SHP77 treated with DMSO at 0.1 percent for 48 hours (cell line): ENCODE data around the gene POU6F1.
"Not testable (repeated sequence)": the region's sequence is repeated elsewhere in the genome, so short reads cannot be mapped to it uniquely, and the experiment has no call there.

Experiments used
- DNase-seq: peaks from one replicate; lab custom pipeline; 2025; lab: John Stamatoyannopoulos, UW

POU6F1 gene, protein sequence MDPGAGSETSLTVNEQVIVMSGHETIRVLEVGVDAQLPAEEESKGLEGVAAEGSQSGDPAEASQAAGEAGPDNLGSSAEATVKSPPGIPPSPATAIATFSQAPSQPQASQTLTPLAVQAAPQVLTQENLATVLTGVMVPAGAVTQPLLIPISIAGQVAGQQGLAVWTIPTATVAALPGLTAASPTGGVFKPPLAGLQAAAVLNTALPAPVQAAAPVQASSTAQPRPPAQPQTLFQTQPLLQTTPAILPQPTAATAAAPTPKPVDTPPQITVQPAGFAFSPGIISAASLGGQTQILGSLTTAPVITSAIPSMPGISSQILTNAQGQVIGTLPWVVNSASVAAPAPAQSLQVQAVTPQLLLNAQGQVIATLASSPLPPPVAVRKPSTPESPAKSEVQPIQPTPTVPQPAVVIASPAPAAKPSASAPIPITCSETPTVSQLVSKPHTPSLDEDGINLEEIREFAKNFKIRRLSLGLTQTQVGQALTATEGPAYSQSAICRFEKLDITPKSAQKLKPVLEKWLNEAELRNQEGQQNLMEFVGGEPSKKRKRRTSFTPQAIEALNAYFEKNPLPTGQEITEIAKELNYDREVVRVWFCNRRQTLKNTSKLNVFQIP

GRCh38 chr12:51217968-51218606 is at the start of gene POU6F1:
Gene POU6F1 (minus strand): TSS chr12:51218062. CDS start chr12:51206836, 11,226 bp downstream.
- DNase-seq: peak; percentile 12

GRCh38 chr12:51265024-51265423 is 47.2 kb upstream of the POU6F1 start:
- no peak for DNase-seq

GRCh38 chr12:51264297-51264696 is 46.4 kb upstream of the POU6F1 start:
- DNase-seq: no peak

- no peak for DNase-seq
Observed at GRCh38 chr12:51263341-51263740, 45.5 kb upstream of the POU6F1 start.

DNA sequence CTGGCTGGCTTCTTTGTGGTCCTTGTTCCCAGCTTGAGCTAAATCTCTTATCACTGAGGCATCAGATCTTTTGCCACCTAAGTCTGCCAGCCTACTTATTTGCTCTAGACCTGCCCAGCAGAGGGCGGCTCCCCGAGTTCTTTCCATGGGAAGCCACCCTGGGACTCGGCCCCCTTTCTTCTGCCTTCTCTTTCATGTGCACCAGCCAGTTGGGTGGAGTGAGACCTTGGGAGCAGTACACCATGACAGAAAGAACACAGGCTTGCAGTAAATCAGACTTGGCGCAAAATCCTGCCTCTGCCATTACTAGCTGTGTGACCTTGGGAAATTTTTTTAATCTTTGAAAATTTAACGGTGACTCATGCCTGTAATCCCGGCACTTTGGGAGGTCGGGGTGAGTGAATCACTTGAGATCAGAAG is 44.9 kb upstream of the POU6F1 start:
- no peak for DNase-seq

DNA sequence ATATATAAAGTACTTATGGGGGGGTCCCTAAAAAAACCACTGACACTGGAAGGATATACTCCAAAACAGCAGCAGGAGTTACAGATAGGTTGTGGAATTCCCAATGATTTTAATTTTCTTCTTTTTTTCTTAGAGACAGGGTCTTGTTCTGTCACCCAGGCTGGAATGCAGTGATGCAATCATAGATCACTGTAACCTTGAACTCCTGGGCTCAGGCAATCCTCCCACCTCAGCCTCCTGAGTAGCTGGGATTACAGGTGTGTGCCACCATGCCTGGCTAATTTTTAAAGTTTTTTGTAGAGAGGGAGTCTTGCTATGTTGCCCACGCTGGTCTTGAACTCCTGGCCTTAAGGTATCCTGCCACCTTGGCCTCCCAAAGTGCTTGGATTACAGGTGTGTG is 41.7 kb upstream of the POU6F1 start:
- not testable (repeated sequence) for DNase-seq

DNA sequence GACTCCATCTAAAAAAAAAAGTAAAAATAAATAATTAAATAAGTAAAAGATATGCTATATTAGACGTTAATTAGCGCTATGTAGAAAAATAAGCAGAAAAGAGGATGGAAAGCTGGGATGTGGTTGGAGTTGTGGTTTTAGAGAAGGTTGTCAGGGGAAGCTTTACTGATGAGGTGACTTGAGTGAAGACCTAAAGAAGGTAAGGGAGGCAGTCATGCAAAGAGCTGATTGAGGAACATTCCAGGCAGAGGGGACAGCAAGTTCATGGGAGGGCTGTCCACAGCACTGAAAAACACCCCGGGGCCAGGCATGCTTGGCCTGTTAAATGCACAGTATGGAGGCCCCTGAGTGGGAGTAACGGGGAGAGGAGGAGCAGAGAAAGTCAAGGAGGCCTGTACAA is 36.7 kb upstream of the POU6F1 start:
- DNase-seq: no peak

DNA sequence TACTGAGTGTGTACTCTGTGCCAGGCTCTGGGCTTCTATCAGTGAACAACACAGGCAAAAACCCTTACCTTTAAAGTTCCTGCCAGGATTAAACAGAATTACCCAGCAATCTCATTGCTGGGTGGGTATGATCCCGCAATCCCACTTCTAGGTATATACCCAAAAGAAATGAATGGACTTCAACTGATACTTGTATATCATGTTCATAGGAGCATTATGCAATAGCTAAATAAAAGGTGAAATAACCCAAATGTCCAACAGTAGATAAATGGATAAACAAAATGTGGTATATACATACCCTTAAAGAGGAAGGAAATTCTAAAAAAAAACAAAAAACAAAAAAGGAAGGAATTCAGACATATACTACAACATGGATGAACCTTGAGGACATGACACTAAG is 35.4 kb upstream of the POU6F1 start:
- no peak for DNase-seq

DNA sequence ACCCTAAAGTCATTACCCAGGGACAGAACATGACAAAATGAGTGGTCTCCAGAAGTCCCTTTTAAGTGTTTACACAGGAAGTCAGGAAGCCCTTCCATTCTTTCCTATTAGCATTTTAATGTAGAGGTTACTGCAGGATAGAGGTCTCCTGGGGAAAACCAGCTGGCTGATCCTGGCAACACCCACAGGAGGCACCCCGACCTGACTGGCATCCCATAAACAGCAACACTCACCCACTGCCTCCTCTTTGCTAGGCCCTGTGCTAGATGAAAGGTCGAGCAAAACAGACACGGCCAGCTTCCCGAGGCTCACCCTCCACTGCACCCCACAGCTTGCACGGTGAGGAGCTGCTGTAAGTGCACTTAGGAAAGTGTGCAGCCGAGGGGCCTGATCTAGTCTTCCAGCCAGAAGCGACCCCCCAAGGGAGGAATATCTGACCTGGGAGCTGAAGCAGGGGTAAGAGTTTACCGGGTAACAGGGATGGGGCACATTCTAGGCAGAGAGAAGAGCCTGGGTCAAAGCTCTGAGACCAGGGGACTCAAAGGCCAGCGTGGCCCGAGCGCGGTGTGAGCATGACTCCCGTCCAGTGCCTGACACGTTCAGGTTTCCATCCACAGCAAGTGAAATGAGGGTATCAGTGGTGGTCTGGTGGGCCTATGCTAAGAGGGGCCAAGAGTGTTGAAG is 29.8 kb upstream of the POU6F1 start:
- no peak for DNase-seq

DNA sequence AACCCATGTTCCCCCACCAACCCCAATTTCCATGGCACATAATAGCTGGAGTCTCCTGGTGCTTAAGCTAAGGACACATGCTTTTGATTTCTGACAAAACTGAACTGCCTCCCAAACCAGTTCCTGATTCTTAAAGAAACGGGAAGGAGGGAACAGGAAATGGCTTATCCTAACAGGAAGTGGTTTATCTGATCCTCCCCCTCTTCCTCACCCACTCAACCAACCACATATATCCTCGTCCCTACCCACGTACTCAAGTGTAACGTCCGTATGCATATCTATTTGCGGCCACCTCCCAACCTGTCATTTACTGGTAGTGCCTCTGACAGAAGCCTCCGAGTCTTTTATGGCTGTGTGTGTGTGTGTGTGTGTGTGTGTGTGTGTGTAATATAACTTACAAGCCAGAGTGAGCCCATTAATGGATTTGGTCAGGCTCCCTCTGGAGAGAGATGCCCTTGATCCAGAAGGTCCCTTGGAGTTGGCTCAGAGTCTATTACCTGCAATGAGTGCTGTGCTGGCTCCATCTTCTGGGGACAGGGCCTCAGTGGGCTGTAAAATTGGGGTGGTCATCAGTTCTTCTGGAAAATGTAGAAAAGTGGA is 28.5 kb upstream of the POU6F1 start:
- no peak for DNase-seq

GRCh38 chr12:51245476-51246253 is 27.8 kb upstream of the POU6F1 start:
- no peak for DNase-seq

DNA sequence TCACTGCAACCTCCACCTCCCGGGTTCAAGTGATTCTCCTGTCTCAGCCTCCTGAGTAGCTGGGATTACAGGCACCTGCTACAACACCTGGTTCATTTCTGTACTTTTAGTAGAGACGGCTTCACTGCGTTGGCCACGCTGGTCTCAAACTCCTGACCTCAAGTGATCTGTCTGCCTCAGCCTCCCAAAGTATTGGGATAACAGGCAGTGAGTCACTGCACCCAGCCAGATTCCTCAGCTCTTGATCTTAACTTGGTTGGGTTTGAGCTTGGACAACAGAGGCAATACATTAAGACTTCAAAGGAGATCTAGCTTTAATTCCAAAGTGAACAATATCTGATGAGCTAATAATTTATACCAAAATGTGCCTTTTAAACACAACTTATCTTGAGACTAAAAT is 26.4 kb upstream of the POU6F1 start:
- no peak for DNase-seq

- DNase-seq: no peak
Observed at GRCh38 chr12:51242876-51243275, 25.0 kb upstream of the POU6F1 start.

DNA sequence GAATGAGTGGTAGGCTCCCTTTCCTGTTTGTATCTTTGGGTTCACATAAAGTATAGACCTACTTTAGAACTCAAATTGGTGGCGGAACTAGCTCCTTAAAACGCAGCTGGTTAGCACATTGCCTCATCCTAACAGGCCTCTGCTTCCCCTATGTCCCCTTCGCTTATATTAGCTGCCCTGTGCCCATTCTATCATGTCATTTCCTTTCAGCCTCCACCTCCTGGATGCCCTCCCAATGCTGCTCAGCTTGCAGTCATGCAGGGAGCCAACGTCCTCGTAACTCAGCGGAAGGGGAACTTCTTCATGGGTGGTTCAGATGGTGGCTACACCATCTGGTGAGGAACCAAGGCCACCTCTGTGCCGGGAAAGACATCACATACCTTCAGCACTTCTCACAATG is 24.3 kb upstream of the POU6F1 start:
- no peak for DNase-seq

GRCh38 chr12:51240971-51241370 is 23.1 kb upstream of the POU6F1 start:
- no peak for DNase-seq

GRCh38 chr12:51238510-51239334 is 20.9 kb upstream of the POU6F1 start, which contains the start of gene DAZAP2:
Gene DAZAP2 (plus strand): TSS chr12:51238826. CDS start chr12:51238908, 82 bp downstream.
- DNase-seq: peak; percentile 84

- no peak for DNase-seq
Observed at GRCh38 chr12:51238037-51238509, 20.2 kb upstream of the POU6F1 start.

GRCh38 chr12:51234530-51234929 is 16.7 kb upstream of the POU6F1 start:
- DNase-seq: no peak

GRCh38 chr12:51232642-51233041 is 14.8 kb upstream of the POU6F1 start:
- no peak for DNase-seq
